Neural crest cell (in vitro differentiated cells): ENCODE data around the gene UBE2O. TPM values are rescaled to one million over a fixed set of nuclear protein-coding genes. Genes with fewer than 3 reads are reported as not detected.

Experiments
- DNase-seq: peaks from one replicate; pipeline ENCODE4 v3.0.0; 2021; ENCODE audit warnings: low read depth, mixed read lengths, low spot score
- H3K27ac Mint-ChIP-seq: one replicate; pipeline ENCODE4 v1.8.0; 2021; ENCODE audit warnings: mild to moderate bottlenecking, mixed read lengths; ENCODE audit not compliant: unreplicated experiment
- H3K27me3 Mint-ChIP-seq: 2 replicates; pipeline ENCODE4 v1.8.0; 2021; ENCODE audit warnings: low read depth, mild to moderate bottlenecking, mixed read lengths
- H3K36me3 Mint-ChIP-seq: 2 replicates; pipeline ENCODE4 v1.8.0; 2021; ENCODE audit warnings: low read depth, mild to moderate bottlenecking, mixed read lengths
- H3K4me1 Mint-ChIP-seq: 2 replicates; pipeline ENCODE4 v1.8.0; 2021; ENCODE audit warnings: mixed read lengths
- H3K4me3 Mint-ChIP-seq: one replicate; pipeline ENCODE4 v1.8.0; 2021; ENCODE audit warnings: mild to moderate bottlenecking, mixed read lengths
- H3K9me3 Mint-ChIP-seq: 2 replicates; pipeline ENCODE4 v1.8.0; 2021; ENCODE audit warnings: mixed read lengths
- CTCF ChIP-seq: fragments of 200-600 bp; sonication (generic); conservative IDR thresholded peaks from 2 replicates; pipeline ENCODE4 v1.5.0; 2021; ENCODE audit warnings: antibody characterized with exemption, mild to moderate bottlenecking
- total RNA-seq: library from RNA; stranded (reverse); gene quantifications from 2 replicates; pipeline ENCODE4 v1.2.1, GENCODE V29; 2021

Gene UBE2O
- total RNA-seq, 1 donor from 2014 or later, result 71.4 TPM

- H3K27me3 Mint-ChIP-seq, result peaks cover 2% of the 10 kb centered on the region
- no peak for TF ChIP-seq CTCF
- no peaks in the 10 kb centered on the region for H3K36me3 Mint-ChIP-seq
- DNase-seq, result no peak
- H3K4me3 Mint-ChIP-seq, result no peak overlapping the region
- H3K27ac Mint-ChIP-seq, result peak overlapping the region; percentile 35
- H3K4me1 Mint-ChIP-seq, result peaks cover 10% of the 10 kb centered on the region
- no peaks in the 10 kb centered on the region for H3K9me3 Mint-ChIP-seq
Observed at GRCh38 chr17:76491271-76492122, 38.5 kb upstream of the UBE2O start.

- Mint-ChIP-seq H3K27ac (peak overlapping the region; percentile 27), H3K9me3 (no peaks in the 10 kb centered on the region), H3K4me3 (no peak overlapping the region), H3K27me3 (no peaks in the 10 kb centered on the region), H3K4me1 (peaks cover 18% of the 10 kb centered on the region), H3K36me3 (no peaks in the 10 kb centered on the region)
- TF ChIP-seq CTCF, result no peak
- no peak for DNase-seq
Observed at GRCh38 chr17:76490112-76490710, 37.3 kb upstream of the UBE2O start.

GRCh38 chr17:76487451-76488192 is 34.7 kb upstream of the UBE2O start:
- Mint-ChIP-seq H3K36me3 (no peaks in the 10 kb centered on the region), H3K4me1 (peaks cover 9% of the 10 kb centered on the region), H3K27ac (peak overlapping the region; percentile 50), H3K27me3 (no peaks in the 10 kb centered on the region), H3K9me3 (no peaks in the 10 kb centered on the region), H3K4me3 (no peak overlapping the region)
- TF ChIP-seq CTCF, result no peak
- DNase-seq, result no peak

- H3K4me3 Mint-ChIP-seq, result no peak overlapping the region
- no peaks in the 10 kb centered on the region for H3K27me3 Mint-ChIP-seq
- no peak overlapping the region for H3K27ac Mint-ChIP-seq
- no peak for DNase-seq
- H3K9me3 Mint-ChIP-seq, result no peaks in the 10 kb centered on the region
- H3K4me1 Mint-ChIP-seq, result peaks cover 16% of the 10 kb centered on the region
- no peaks in the 10 kb centered on the region for H3K36me3 Mint-ChIP-seq
- no peak for TF ChIP-seq CTCF
Observed at GRCh38 chr17:76485569-76485968, 32.6 kb upstream of the UBE2O start.

- no peak overlapping the region for H3K4me3 Mint-ChIP-seq
- peaks cover 18% of the 10 kb centered on the region for H3K4me1 Mint-ChIP-seq
- H3K27me3 Mint-ChIP-seq, result no peaks in the 10 kb centered on the region
- DNase-seq, result no peak
- H3K9me3 Mint-ChIP-seq, result no peaks in the 10 kb centered on the region
- no peak overlapping the region for H3K27ac Mint-ChIP-seq
- H3K36me3 Mint-ChIP-seq, result no peaks in the 10 kb centered on the region
- TF ChIP-seq CTCF, result no peak
Observed at GRCh38 chr17:76484228-76484725, 31.3 kb upstream of the UBE2O start.
